Fibroblast of pulmonary artery (primary cell): ENCODE results near the gene GRK3.

Source experiments
- DNase-seq: peaks from one replicate; pipeline ENCODE4 v3.0.0-alpha.2; 2010; ENCODE audit warnings: low read depth
- H3K4me3 ChIP-seq: replicated peaks from 2 replicates; pipeline ENCODE4 v1.5.1; 2011; ENCODE audit warnings: low read depth, mild to moderate bottlenecking, control low read depth, low read length, moderate library complexity
- TF ChIP-seq, protein P1 (sequence below): IDR thresholded peaks from 2 replicates; pipeline ENCODE4 v1.5.1; 2011; ENCODE audit warnings: mild to moderate bottlenecking, control low read depth, low read length, inconsistent platforms; ENCODE audit errors: missing control alignments

The GRK3 gene

DNA sequence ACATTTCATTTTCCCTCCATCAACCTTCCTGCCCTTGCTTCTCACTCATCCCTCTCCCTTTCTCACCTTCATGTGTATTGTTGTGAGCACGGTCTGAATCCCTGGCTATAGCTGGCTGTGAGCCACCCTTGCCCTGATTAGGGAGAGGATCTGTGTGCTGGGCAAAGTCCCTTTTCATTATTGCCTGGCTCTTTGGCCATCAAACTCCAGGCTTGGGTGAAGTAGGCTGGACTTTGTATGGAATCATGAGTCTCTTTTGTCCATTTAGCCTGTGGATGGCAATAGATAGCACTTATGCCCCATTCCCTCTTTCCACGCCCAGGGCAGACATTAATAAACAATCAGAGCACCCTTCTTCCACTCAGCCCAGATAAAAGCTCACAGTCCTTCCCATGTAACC, 184.2 kb downstream of the GRK3 start:
- no peak for DNase-seq
- no peak overlapping the region for H3K4me3 ChIP-seq
- TF ChIP-seq, protein P1, sequence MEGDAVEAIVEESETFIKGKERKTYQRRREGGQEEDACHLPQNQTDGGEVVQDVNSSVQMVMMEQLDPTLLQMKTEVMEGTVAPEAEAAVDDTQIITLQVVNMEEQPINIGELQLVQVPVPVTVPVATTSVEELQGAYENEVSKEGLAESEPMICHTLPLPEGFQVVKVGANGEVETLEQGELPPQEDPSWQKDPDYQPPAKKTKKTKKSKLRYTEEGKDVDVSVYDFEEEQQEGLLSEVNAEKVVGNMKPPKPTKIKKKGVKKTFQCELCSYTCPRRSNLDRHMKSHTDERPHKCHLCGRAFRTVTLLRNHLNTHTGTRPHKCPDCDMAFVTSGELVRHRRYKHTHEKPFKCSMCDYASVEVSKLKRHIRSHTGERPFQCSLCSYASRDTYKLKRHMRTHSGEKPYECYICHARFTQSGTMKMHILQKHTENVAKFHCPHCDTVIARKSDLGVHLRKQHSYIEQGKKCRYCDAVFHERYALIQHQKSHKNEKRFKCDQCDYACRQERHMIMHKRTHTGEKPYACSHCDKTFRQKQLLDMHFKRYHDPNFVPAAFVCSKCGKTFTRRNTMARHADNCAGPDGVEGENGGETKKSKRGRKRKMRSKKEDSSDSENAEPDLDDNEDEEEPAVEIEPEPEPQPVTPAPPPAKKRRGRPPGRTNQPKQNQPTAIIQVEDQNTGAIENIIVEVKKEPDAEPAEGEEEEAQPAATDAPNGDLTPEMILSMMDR, result no peak

DNA sequence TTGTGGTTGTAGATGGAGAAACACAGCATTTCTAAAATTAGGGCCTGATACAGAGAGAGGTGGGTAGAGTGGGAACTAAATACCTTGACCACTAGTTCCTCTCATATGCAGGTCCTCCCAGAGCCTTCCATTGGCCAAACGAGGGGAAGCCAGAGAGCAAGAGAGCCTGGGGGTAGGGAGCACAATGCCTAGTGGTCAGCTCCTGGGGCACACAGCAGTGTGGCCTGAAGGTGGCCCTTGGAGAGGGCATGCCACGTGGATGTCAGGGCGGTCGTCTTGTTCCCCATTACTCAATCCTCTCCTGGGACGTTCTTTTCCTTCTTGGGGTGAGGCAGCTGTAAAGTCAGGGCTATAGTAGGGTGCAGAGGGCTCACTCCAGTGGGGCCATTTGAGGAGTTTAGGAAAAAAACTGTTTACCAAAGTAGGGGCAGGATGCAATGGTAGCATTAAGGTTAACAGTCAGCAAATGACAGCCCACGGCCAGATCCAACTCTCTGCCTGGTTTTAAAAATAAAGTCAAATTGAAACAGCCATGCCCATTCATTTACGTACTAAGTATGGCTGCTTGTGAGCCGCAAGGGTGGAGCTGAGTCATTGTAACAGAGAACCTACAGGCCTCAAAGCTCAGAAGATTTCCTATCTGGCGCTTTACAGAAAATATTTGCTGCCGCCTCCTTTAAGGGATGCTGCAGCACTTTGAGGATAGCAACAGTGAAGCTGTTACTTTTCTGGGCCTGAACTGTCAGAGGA, 185.1 kb downstream of the GRK3 start:
- TF ChIP-seq, protein P1, result no peak
- no peak overlapping the region for H3K4me3 ChIP-seq
- DNase-seq, result no peak

DNA sequence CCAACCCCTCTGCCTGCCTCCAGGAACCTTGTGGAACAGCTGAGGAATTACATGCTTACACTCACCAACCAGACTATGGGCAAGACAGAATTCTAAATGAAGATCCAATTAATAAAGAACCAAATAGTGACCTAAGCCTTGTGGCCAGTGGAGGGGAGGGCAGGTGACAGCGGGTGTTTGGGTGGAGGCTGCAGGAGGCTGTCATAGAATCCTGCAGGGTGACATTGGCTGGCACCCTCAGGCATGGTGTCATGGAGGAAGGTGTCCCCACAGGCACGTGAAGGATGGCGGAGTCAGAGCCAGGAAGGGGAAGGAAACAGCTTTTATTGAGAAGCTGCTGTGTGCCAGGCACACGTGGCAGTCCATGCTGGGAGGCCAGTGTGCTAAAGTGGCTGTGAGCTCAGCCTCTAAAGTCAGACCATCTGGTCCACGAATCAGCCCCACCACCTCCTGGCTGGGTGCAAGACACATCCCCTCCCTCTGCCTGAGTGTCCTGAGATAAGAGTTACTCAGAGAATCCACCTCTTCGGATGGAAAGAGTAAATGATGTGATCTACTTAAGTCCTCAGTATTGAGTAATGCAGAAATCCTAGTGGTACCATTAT, 186.2 kb downstream of the GRK3 start:
- DNase-seq, result no peak
- TF ChIP-seq, protein P1, result no peak
- H3K4me3 ChIP-seq, result no peak overlapping the region

DNA sequence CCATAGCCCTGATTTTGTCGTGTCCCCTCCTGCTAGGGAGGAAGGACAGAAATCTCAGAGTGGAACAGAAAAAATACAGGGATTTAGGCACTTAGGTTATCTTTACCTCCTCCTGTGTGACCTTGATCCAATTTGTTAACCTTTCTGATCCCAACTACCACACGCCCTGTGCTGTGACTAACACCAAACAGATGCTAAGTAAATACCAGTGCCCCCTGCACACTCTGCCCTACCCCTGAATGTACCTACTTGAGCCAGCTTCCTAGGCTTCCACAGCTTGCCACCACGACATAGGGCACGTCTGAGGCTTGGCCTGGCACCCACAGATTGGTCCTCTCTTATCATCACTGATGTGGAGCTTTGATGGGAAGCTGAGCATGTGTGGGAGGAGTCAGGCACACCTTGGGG, 186.7 kb downstream of the GRK3 start:
- no peak for DNase-seq
- H3K4me3 ChIP-seq, result no peak overlapping the region
- TF ChIP-seq, protein P1, result no peak

DNA sequence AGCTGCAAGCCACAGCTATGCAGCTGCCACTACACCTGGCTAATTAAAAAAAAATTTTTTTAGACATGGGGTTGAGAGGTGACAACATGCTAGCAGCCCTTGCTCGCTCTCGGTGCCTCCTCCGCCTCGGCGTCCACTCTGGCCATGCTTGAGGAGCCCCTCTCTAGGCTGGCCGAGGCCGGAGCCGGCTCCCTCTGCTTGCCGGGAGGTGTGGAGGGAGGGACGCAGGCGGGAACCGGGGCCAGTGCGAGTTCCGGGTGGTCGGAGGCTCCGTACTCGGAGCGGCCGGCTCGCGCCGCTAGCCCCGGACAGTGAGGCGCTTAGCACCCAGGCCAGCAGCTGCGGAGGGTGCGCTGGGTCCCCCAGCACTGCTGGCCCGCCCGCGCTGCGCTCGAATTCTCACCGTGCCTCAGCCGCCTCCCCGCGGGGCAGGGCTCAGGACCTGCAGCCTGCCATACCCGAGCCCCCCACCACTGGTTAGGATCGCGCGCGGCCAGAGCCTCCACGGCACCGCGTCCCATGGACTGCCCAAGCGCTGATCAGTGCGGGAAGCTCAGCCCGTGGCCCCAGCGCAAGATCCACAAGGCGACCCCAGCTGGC, 188.2 kb downstream of the GRK3 start:
- TF ChIP-seq, protein P1, result no peak
- DNase-seq, result no peak
- H3K4me3 ChIP-seq, result no peak overlapping the region

DNA sequence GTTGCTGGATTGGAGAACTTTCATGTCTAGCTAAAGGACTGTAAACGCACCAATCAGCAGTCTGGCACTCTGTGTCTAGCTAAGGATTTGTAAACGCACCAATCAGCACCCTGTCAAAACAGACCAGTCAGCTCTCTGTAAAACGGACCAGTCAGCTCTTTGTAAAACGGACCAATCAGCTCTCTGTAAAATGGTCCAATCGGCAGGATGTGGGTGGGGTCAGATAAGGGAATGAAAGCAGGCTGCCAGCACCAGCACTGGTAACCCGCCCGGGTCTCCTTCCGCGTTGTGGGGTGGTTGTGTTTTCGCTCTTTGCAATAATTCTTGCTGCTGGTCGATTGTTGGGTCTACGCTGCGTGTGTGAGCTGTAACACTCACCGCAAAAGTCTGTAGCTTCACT, 188.8 kb downstream of the GRK3 start:
- TF ChIP-seq, protein P1, result no peak
- H3K4me3 ChIP-seq, result no peak overlapping the region
- DNase-seq, result no peak
